Measurements from ENCODE around the gene GFPT1.
A peak's percentile ranks its signal among the peaks of the same experiment; 100 is the strongest.

The GFPT1 gene

GRCh38 chr2:69292256-69292655 is 94.8 kb downstream of the GFPT1 start:
- FAIRE-seq (no peak), DNase-seq (ENCODE audit: low spot score) (no peak)

- no peak for FAIRE-seq
Measured at GRCh38 chr2:69291721-69292120, 95.3 kb downstream of the GFPT1 start.

GRCh38 chr2:69291004-69291650 is 95.9 kb downstream of the GFPT1 start:
- peak; percentile 85 for FAIRE-seq
- DNase-seq (ENCODE audit: low spot score), result peak; percentile 47

More at GRCh38 chr2:69291721-69292120, 95.3 kb downstream of the GFPT1 start:
- no peak for DNase-seq (ENCODE audit: low spot score)

- DNase-seq (ENCODE audit: low spot score), result no peak
- FAIRE-seq, result no peak
Measured at GRCh38 chr2:69288429-69288828, 98.6 kb downstream of the GFPT1 start.

- FAIRE-seq, result no peak
Measured at GRCh38 chr2:69287544-69287943, 99.5 kb downstream of the GFPT1 start.

GRCh38 chr2:69285379-69285894 is 101.6 kb downstream of the GFPT1 start:
- no peak for DNase-seq (ENCODE audit: low spot score)
- FAIRE-seq, result no peak

More at GRCh38 chr2:69287544-69287943, 99.5 kb downstream of the GFPT1 start:
- DNase-seq (ENCODE audit: low spot score), result no peak

- FAIRE-seq, result no peak
- no peak for DNase-seq (ENCODE audit: low spot score)
Measured at GRCh38 chr2:69280796-69281412, 106.1 kb downstream of the GFPT1 start.

GRCh38 chr2:69279931-69280681 is 106.9 kb downstream of the GFPT1 start:
- DNase-seq (ENCODE audit: low spot score), result no peak
- FAIRE-seq, result no peak

GRCh38 chr2:69279211-69279610 is 107.8 kb downstream of the GFPT1 start:
- DNase-seq (ENCODE audit: low spot score) (no peak), FAIRE-seq (no peak)

GRCh38 chr2:69278366-69278765 is 108.7 kb downstream of the GFPT1 start:
- no peak for FAIRE-seq
- no peak for DNase-seq (ENCODE audit: low spot score)

GRCh38 chr2:69275490-69275889 is 111.5 kb downstream of the GFPT1 start:
- FAIRE-seq (no peak), DNase-seq (ENCODE audit: low spot score) (no peak)

GRCh38 chr2:69272803-69273471 is 114.1 kb downstream of the GFPT1 start:
- FAIRE-seq (no peak), DNase-seq (ENCODE audit: low spot score) (no peak)

GRCh38 chr2:69271831-69272257 is 115.2 kb downstream of the GFPT1 start:
- DNase-seq (ENCODE audit: low spot score) (no peak), FAIRE-seq (no peak)

Measured in RCC 7860 (cell line).